ENCODE measurements around the gene IL1RL2.

Gene IL1RL2

GRCh38 chr2:102184568-102184967, 2.3 kb upstream of the IL1RL2 start:
- TF ChIP-seq, protein P1, sequence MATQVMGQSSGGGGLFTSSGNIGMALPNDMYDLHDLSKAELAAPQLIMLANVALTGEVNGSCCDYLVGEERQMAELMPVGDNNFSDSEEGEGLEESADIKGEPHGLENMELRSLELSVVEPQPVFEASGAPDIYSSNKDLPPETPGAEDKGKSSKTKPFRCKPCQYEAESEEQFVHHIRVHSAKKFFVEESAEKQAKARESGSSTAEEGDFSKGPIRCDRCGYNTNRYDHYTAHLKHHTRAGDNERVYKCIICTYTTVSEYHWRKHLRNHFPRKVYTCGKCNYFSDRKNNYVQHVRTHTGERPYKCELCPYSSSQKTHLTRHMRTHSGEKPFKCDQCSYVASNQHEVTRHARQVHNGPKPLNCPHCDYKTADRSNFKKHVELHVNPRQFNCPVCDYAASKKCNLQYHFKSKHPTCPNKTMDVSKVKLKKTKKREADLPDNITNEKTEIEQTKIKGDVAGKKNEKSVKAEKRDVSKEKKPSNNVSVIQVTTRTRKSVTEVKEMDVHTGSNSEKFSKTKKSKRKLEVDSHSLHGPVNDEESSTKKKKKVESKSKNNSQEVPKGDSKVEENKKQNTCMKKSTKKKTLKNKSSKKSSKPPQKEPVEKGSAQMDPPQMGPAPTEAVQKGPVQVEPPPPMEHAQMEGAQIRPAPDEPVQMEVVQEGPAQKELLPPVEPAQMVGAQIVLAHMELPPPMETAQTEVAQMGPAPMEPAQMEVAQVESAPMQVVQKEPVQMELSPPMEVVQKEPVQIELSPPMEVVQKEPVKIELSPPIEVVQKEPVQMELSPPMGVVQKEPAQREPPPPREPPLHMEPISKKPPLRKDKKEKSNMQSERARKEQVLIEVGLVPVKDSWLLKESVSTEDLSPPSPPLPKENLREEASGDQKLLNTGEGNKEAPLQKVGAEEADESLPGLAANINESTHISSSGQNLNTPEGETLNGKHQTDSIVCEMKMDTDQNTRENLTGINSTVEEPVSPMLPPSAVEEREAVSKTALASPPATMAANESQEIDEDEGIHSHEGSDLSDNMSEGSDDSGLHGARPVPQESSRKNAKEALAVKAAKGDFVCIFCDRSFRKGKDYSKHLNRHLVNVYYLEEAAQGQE (IDR thresholded peaks at IDR 0.05; ENCODE audit: insufficient read depth in 1 of 2, low read depth in 2 of 2, low read length in 2 of 2) = no peak
- TF ChIP-seq FOXP2 (optimal IDR thresholded peaks at IDR 0.05; ENCODE audit: borderline replicate concordance, extremely low read depth, extremely low read length, insufficient read depth) (no peak), SIN3A (IDR thresholded peaks at IDR 0.05; ENCODE audit: borderline replicate concordance, insufficient read depth, low read length) (no peak), POLR2AphosphoS5 (IDR thresholded peaks at IDR 0.05; ENCODE audit: low read depth, low read length) (no peak), TAF1 (IDR thresholded peaks at IDR 0.05; ENCODE audit: borderline replicate concordance, insufficient read depth, low read length) (no peak)

- TF ChIP-seq FOXP2 (optimal IDR thresholded peaks at IDR 0.05; ENCODE audit: borderline replicate concordance, extremely low read depth, extremely low read length, insufficient read depth) (no peak), TAF1 (IDR thresholded peaks at IDR 0.05; ENCODE audit: borderline replicate concordance, insufficient read depth, low read length) (no peak), POLR2AphosphoS5 (IDR thresholded peaks at IDR 0.05; ENCODE audit: low read depth, low read length) (no peak), SIN3A (IDR thresholded peaks at IDR 0.05; ENCODE audit: borderline replicate concordance, insufficient read depth, low read length) (no peak)
- TF ChIP-seq, protein P1 (IDR thresholded peaks at IDR 0.05; ENCODE audit: insufficient read depth in 1 of 2, low read depth in 2 of 2, low read length in 2 of 2) = no peak
These were observed 1.5 kb upstream of the IL1RL2 start for GRCh38 chr2:102185347-102185746.

DNA sequence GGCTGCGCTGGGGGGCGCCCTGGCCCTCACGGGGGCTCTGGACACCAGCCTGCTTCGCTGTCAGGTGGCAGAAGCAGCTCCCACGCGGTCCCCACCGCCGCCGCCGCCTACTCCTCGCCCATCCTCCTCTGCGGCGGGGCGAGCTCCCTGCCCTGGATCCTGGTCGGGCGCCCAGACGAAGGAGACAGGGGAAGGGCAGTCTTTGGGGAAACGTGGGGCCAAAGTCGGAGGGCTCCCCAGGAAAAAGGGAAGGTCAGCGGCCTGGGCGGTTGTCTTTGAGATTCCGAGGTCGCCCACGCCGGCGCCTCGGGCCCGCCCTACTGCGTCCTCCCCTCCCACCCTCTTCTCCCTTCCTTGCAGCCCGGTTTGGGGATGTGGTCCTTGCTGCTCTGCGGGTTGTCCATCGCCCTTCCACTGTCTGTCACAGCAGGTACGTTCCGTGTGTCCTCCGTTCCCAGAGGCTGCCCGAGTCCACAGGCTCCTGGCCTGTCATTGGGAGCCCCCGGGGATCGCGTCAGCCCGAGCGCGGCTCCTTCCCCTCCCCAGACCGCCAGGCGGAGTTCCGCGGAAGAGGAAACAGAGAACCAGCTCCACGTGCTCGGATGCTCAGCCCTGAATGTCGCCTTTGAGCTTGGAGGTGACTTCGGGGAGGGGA, 800 bp downstream of the IL1RL2 start:
- TF ChIP-seq TAF1 (IDR thresholded peaks at IDR 0.05; ENCODE audit: borderline replicate concordance, insufficient read depth, low read length) (no peak), POLR2AphosphoS5 (IDR thresholded peaks at IDR 0.05; ENCODE audit: low read depth, low read length) (no peak), SIN3A (IDR thresholded peaks at IDR 0.05; ENCODE audit: borderline replicate concordance, insufficient read depth, low read length) (no peak), FOXP2 (optimal IDR thresholded peaks at IDR 0.05; ENCODE audit: borderline replicate concordance, extremely low read depth, extremely low read length, insufficient read depth) (no peak)
- TF ChIP-seq, protein P1 (IDR thresholded peaks at IDR 0.05; ENCODE audit: insufficient read depth in 1 of 2, low read depth in 2 of 2, low read length in 2 of 2) = no peak

- TF ChIP-seq FOXP2 (optimal IDR thresholded peaks at IDR 0.05; ENCODE audit: borderline replicate concordance, extremely low read depth, extremely low read length, insufficient read depth) (no peak), POLR2AphosphoS5 (IDR thresholded peaks at IDR 0.05; ENCODE audit: low read depth, low read length) (no peak), SIN3A (IDR thresholded peaks at IDR 0.05; ENCODE audit: borderline replicate concordance, insufficient read depth, low read length) (no peak), TAF1 (IDR thresholded peaks at IDR 0.05; ENCODE audit: borderline replicate concordance, insufficient read depth, low read length) (no peak)
- TF ChIP-seq, protein P1 (IDR thresholded peaks at IDR 0.05; ENCODE audit: insufficient read depth in 1 of 2, low read depth in 2 of 2, low read length in 2 of 2) = no peak
These were observed 3.7 kb downstream of the IL1RL2 start for GRCh38 chr2:102190430-102191107.

All from PFSK-1 (cell line).